Ovary (tissue), 9 donors: ENCODE data around the gene HP. TPM values are rescaled to one million over a fixed set of nuclear protein-coding genes. Genes with fewer than 3 reads are reported as not detected.

Source experiments
- DNase-seq, 5 donors: peaks; one replicate each; pipeline ENCODE4 v3.0.0-alpha.2; 2019 to 2020
- H3K27ac ChIP-seq, 2 donors: fragments of 200-600 bp; one replicate each; pipeline versions ENCODE4 v1.5.1 to v1.8.0; 2019 to 2022
- H3K27me3 ChIP-seq: fragments of 200-600 bp; one replicate; pipeline ENCODE4 v1.8.0; 2022
- H3K36me3 ChIP-seq: fragments of 200-600 bp; sonication (generic); one replicate; pipeline ENCODE4 v1.5.1; 2019
- H3K4me1 ChIP-seq: one replicate; pipeline ENCODE4 v1.8.1; 2013; ENCODE audit warnings: mild to moderate bottlenecking, moderate library complexity; ENCODE audit not compliant: insufficient read depth
- H3K4me3 ChIP-seq: fragments of 200-600 bp; sonication (generic); one replicate; pipeline ENCODE4 v1.5.1; 2017
- H3K9me3 ChIP-seq, 2 donors: fragments of 200-600 bp in 1 of 2; sonication (generic) in 1 of 2; one replicate each; pipeline versions ENCODE4 v1.5.1 to v1.8.1; 2013 to 2019; ENCODE audit warnings: mild to moderate bottlenecking in 1 of 2, moderate library complexity in 1 of 2
- EP300 ChIP-seq: sonication (generic); formaldehyde crosslinking; IDR thresholded peaks from one replicate; pipeline ENCODE4 v1.6.1; 2017; ENCODE audit warnings: antibody characterized with exemption
- POLR2A ChIP-seq: fragments of 450-650 bp; IDR thresholded peaks from one replicate; pipeline ENCODE4 v1.6.1; 2017; ENCODE audit warnings: antibody characterized with exemption, mild to moderate bottlenecking, moderate library complexity
- WGBS, 3 donors: extraction: QIAGEN DNeasy Blood & Tissue Kit in 1 of 3; methylation state at CpG; one replicate each; pipeline versions ENCODE4 v1.1.5 to v1.1.7; 2013 to 2017; 5-methylcytosine and 5-hydroxymethylcytosine counted together
- intact Hi-C, 4 donors: fragments of 100-400 bp; cut with DNase I; formaldehyde crosslinking; loops; one replicate each; pipeline versions ENCODE4 v1.11.0 to v1.15.1; 2022 to 2023
- polyA plus RNA-seq, 2 donors: library from polyadenylated mRNA; stranded (reverse); fragments of 200-250 nt in 1 of 2; fragments of 350-450 nt in 1 of 2; fragmentation: Illumina TruSeq in 1 of 2; extraction: RNeasy Lipid Tissue Mini Kit (QIAGEN cat#74804) in 1 of 2; gene quantifications; one replicate each; pipeline ENCODE4 v1.2.3, GENCODE V29; 2013 to 2014
- total RNA-seq, 7 donors: library from RNA; depleted of rRNA in 2 of 7; stranded (reverse); fragments of >200 nt in 2 of 7; fragmentation: NEBNext Ultra II Directional in 3 of 7; extraction: Animal tissue kit (Norgen Biotek cat#: 25700) in 3 of 7; gene quantifications; one replicate each; pipeline versions ENCODE4 v1.1.0 to v1.2.4, GENCODE V29; 2016 to 2023
- TF ChIP-seq, protein P1 (sequence below), 3 donors: fragments of 450-650 bp in 2 of 3; fragments of 200-600 bp in 1 of 3; IDR thresholded peaks; one replicate each; pipeline versions ENCODE4 v1.5.1 to v1.8.0; 2016 to 2022; ENCODE audit warnings: antibody characterized with exemption in 3 of 3, mild to moderate bottlenecking in 1 of 3
- donor health status: DM: no; HTN: no; CAD: no; lungs with moderate emphysema.
- donor health status: DM: no; HTN: no; CAD: no.
- donor health status: Bipolar disorder and iron deficiency.
- donor health status: DM: yes; HTN: yes; CAD: no.
- donor health status: DM: no; HTN: no; CAD: no.
- donor health status: DM: yes; HTN: yes; CAD: no.

The HP gene
- total and polyA plus RNA-seq, 9 donors: 0.66 to 186 (median 23.9) TPM

GRCh38 chr16:72027669-72028378, 26.5 kb upstream of the HP start:
- no peaks in the 10 kb centered on the region for H3K36me3 ChIP-seq
- H3K27ac ChIP-seq: no peak overlapping the region
- H3K4me1 ChIP-seq: no peaks in the 10 kb centered on the region
- intact Hi-C loops: no loop called here
- H3K27me3 ChIP-seq: no peaks in the 10 kb centered on the region
- H3K4me3 ChIP-seq: no peak overlapping the region
- no peak for TF ChIP-seq EP300
- TF ChIP-seq, protein P1, sequence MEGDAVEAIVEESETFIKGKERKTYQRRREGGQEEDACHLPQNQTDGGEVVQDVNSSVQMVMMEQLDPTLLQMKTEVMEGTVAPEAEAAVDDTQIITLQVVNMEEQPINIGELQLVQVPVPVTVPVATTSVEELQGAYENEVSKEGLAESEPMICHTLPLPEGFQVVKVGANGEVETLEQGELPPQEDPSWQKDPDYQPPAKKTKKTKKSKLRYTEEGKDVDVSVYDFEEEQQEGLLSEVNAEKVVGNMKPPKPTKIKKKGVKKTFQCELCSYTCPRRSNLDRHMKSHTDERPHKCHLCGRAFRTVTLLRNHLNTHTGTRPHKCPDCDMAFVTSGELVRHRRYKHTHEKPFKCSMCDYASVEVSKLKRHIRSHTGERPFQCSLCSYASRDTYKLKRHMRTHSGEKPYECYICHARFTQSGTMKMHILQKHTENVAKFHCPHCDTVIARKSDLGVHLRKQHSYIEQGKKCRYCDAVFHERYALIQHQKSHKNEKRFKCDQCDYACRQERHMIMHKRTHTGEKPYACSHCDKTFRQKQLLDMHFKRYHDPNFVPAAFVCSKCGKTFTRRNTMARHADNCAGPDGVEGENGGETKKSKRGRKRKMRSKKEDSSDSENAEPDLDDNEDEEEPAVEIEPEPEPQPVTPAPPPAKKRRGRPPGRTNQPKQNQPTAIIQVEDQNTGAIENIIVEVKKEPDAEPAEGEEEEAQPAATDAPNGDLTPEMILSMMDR (IDR thresholded peaks at IDR 0.05): no peak
- TF ChIP-seq POLR2A: no peak
- no peak for DNase-seq
- WGBS, 3 donors: 88 to 90% (median 88%) methylated on average over 6 of the region's 6 CpGs
- H3K9me3 ChIP-seq: no peaks in the 10 kb centered on the region

GRCh38 chr16:72029567-72030271, 24.6 kb upstream of the HP start:
- Histone ChIP-seq H3K27ac (no peak overlapping the region), H3K27me3 (no peaks in the 10 kb centered on the region), H3K9me3 (no peaks in the 10 kb centered on the region), H3K4me3 (no peak overlapping the region), H3K36me3 (no peaks in the 10 kb centered on the region), H3K4me1 (no peaks in the 10 kb centered on the region)
- no peak for DNase-seq
- intact Hi-C loops: no loop called here
- WGBS, 3 donors: 85 to 89% (median 89%) methylated on average over 7 of the region's 7 CpGs
- TF ChIP-seq, protein P1 (IDR thresholded peaks at IDR 0.05): no peak
- TF ChIP-seq EP300 (no peak), POLR2A (no peak)

- Histone ChIP-seq H3K4me3 (no peak overlapping the region), H3K4me1 (no peaks in the 10 kb centered on the region), H3K27ac (no peak overlapping the region), H3K27me3 (no peaks in the 10 kb centered on the region), H3K36me3 (no peaks in the 10 kb centered on the region), H3K9me3 (no peaks in the 10 kb centered on the region)
- intact Hi-C loops: no loop called here
- no peak for DNase-seq
- WGBS, 3 donors: 63 to 77% (median 75%) methylated on average over 4 of the region's 4 CpGs
- TF ChIP-seq POLR2A (no peak), EP300 (no peak)
- TF ChIP-seq, protein P1 (IDR thresholded peaks at IDR 0.05): no peak
Observed at GRCh38 chr16:72033437-72033836, 20.9 kb upstream of the HP start.

- Histone ChIP-seq H3K4me3 (no peak overlapping the region), H3K27me3 (no peaks in the 10 kb centered on the region), H3K36me3 (no peaks in the 10 kb centered on the region), H3K4me1 (no peaks in the 10 kb centered on the region), H3K27ac (no peak overlapping the region), H3K9me3 (no peaks in the 10 kb centered on the region)
- intact Hi-C loops: no loop called here
- WGBS, 3 donors: 72 to 75% (median 73%) methylated on average over 5 of the region's 5 CpGs
- no peak for DNase-seq
- TF ChIP-seq POLR2A (no peak), EP300 (no peak)
- TF ChIP-seq, protein P1 (IDR thresholded peaks at IDR 0.05): no peak
Observed at GRCh38 chr16:72036098-72036497, 18.2 kb upstream of the HP start.
